ENCODE measurements around the gene ZMYND10. TPM values are rescaled to one million over a fixed set of nuclear protein-coding genes. Genes with fewer than 3 reads are reported as not detected.

Gene ZMYND10
- 0.07 TPM for total RNA-seq
- long read RNA-seq: 0 reads

DNA sequence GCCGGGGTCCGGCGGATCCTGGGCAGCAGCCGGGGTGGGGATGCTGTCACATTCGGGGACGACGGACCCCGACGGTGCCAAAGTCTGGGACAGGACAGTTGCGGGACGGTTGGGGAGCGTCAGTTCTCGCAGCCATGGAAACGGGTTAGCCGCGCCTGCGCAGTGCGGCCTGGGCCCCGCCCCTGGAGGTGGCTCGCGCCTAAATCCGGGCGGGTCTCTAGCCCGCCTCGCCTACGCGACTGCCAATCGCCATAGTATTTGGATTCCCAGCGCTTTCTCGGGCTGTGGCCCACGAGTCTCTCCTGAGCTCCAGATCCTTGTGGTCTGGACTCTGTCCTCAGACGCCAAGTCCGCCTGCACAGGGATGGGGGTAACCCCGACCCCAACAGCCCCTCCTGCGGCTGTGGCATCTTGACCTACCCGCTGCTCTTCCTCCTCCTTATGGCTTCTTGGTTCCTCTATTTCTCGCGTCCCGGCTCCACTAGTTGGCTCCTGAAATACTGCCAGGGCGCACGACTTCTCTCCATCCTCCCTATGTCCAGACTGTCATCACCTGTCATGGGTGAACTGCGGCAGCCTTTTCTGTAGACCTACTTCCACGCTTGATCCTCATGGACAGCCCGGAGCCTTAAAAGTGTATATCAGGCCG is at the start of gene ZMYND10:
TSS of gene ZMYND10 (minus strand) at position 147 of the 649 bp plus-strand sequence. CDS start 153 bp downstream, outside the sequence.
- DNase-seq: peak; percentile 87
- ATAC-seq: peak; percentile 36
- intact Hi-C loops (cut with micrococcal nuclease): loop anchor here (5.0 kb wide), 1 partner anchor 197 kb away; no protein-coding TSS in a partner anchor

GRCh38 chr3:50393061-50393460 is 47.5 kb upstream of the ZMYND10 start:
- no peak for ATAC-seq
- intact Hi-C loops (cut with micrococcal nuclease): no loop called here
- no peak for DNase-seq

GRCh38 chr3:50392101-50392715 is 46.7 kb upstream of the ZMYND10 start:
- ATAC-seq (peak; percentile 89), DNase-seq (peak; percentile 73)
- intact Hi-C loops (cut with micrococcal nuclease): no loop called here

- intact Hi-C loops (cut with micrococcal nuclease): no loop called here
- DNase-seq (peak; percentile 88), ATAC-seq (peak; percentile 87)
Observed at GRCh38 chr3:50390508-50391224, 45.1 kb upstream of the ZMYND10 start.

- ATAC-seq: no peak
- DNase-seq: no peak
- intact Hi-C loops (cut with micrococcal nuclease): no loop called here
Observed at GRCh38 chr3:50389414-50389767, 43.9 kb upstream of the ZMYND10 start.

DNA sequence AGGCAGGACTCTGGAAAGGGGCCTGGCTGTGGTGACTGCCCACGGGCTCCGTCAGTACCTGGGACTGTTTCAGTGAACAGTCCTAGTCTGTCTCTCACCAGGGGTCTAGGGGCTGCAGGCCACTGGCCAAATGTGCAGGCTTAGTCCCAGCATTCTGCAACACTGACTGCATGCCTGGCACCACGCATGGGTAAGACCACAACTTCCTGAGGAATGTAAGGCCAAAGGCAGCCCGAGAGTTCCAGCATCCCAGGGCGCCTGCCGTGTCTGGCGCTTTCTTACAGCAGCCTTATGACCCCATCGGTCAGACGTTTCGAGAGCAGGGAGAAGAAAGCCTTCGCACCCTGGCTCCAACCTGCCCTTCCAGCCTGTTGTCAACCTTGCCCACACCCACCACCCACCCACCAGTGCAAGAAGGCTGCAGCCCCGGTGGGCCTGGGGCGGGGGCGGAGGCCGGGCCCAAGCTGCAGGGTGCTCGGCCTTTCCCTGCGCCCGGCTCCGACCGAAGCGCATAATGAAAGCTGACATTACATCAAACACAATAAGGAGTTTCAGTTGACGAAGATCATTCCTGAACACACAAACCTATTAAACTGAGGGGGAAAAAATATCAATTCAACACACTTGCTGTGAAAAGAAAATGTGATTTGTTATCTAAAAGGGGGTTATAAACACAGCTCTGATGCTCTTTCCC is 43.3 kb upstream of the ZMYND10 start:
- intact Hi-C loops (cut with micrococcal nuclease): no loop called here
- ATAC-seq: no peak

GRCh38 chr3:50388016-50388719 is 42.6 kb upstream of the ZMYND10 start:
- intact Hi-C loops (cut with micrococcal nuclease): no loop called here
- no peak for ATAC-seq
- no peak for DNase-seq

More for the DNA sequence above, 43.3 kb upstream of the ZMYND10 start:
- no peak for DNase-seq

DNA sequence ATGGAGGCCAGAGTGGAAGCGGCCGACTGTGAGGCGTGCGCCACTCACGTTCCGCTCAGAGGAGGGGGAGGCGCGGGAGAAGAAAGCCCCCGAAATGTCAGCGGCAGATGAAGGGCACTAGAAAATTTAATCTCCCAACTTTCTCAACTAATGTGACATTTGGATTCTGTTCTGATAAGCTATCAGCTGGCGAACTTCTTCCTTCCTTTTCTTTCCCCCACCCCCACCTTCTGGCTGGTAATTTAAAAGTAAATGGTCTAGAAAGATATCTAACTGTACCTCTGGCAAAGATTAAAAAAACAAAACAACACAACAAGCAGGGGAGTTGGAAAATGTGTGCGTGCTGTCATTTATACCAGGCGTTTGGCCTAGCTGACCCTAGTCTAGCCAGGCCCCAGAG is 40.2 kb upstream of the ZMYND10 start:
- intact Hi-C loops (cut with micrococcal nuclease): no loop called here
- ATAC-seq: no peak
- no peak for DNase-seq

- intact Hi-C loops (cut with micrococcal nuclease): no loop called here
- no peak for DNase-seq
- no peak for ATAC-seq
Observed at GRCh38 chr3:50383750-50384149, 38.2 kb upstream of the ZMYND10 start.

DNA sequence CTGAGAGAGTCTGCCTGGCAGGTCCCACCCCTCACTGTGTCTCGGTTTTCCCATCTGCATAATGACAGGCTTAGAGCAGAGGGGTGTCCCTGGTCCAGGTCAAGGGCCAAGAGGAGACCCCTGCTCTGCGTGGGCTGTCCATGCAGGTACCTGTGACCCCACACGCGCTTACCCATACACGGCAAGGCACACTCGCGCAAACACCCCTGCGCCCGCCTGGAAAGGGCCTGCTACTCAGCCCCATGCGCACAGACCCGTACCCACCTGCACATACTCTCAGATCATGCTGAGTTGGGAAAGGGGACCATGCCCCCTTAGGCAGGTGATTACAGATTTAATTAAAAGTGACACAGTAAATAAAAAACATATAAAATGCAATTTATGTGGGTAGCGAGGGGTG is 37.2 kb upstream of the ZMYND10 start:
- ATAC-seq: no peak
- DNase-seq: no peak
- intact Hi-C loops (cut with micrococcal nuclease): no loop called here

DNA sequence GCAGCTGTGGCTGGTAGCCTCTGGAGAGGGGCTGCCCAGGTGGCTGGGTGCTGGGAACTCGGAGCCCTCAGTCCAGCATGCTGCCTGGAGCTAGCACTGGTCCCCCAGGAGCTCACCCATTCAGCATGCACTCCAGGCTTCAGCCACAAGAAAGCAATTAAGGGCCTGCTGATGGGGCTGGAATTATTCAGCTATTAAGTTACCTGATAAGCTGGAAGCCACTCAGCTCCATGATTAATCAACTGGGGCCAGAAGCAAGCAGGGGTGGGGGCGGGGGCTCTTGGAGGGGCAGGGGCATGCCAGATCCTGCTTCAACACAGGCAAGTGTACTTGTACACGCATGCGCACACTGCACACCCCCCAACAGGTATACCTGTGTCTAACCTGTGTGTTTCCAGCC is 35.9 kb upstream of the ZMYND10 start:
- no peak for ATAC-seq

DNA sequence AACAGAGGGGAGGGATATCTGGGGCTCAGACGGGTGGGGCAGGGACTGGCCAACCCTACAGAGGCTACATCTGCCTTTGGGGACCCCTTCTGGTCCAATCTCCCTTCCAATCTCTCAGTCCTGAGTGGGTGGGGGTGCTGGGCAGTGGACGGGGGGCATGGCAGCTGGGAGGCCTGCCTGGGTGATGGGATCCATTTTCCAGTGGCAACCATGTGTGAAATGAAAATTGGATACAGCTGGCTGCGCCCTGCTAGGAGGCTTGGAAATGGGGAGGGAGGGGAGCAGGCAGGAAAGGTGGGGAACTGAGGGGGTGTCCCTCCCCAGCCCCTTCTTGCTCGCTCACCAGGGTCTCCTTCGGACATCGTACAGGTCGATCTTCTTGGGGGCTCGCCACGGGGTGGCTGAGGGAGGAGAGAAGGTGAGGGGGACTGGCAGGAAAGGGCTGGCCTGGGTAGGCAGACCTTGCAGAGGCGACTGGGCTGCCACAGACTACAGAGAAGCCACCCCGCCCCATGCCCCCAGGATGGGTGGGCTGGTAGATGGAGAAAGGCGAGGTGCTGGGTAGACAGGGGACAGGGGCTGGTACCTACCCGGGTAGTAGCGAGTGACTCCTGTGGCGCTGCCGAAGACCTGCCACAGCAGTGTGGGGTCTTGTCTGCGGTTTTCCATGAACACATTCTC is 35.0 kb upstream of the ZMYND10 start:
- DNase-seq (no peak), ATAC-seq (no peak)
- intact Hi-C loops (cut with micrococcal nuclease): no loop called here

More for the DNA sequence above, 35.9 kb upstream of the ZMYND10 start:
- DNase-seq: no peak
- intact Hi-C loops (cut with micrococcal nuclease): no loop called here

- no peak for ATAC-seq
- no peak for DNase-seq
- intact Hi-C loops (cut with micrococcal nuclease): no loop called here
Observed at GRCh38 chr3:50378757-50379156, 33.2 kb upstream of the ZMYND10 start.

GRCh38 chr3:50378024-50378423 is 32.5 kb upstream of the ZMYND10 start:
- ATAC-seq (no peak), DNase-seq (no peak)
- intact Hi-C loops (cut with micrococcal nuclease): no loop called here

DNA sequence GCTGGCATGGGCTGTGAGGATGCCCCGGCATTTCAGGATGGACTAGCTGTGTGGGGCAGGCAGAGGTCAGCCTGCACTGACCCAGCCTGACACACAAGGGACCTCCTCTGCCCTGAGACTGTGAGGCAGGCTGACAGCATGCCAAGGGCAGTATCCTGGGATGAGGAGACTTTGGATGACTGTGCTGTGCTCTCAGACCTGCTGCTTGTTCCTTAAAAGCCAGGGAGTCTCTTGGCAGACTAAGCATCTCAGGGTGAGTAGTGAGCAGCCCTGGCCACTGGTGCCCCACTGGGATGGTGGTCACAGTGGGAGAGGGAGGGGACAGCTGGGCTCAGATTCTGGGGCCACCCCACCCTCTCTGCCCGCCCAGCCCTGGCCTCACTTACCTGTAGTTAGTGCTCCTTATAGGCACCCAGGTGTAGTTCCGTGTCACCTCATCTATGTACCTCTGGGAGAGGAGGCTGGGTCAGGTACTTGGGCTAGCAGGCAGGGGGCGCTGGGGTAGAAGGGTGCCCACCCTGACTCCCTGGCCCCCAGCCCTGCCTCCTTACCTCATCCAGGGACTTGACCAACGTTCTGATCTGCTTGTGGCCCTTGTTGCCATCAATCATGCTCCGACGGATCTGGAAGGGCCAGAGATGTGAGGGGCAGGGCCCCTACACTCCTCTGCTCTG is 29.9 kb upstream of the ZMYND10 start:
- intact Hi-C loops (cut with micrococcal nuclease): no loop called here
- DNase-seq: no peak

DNA sequence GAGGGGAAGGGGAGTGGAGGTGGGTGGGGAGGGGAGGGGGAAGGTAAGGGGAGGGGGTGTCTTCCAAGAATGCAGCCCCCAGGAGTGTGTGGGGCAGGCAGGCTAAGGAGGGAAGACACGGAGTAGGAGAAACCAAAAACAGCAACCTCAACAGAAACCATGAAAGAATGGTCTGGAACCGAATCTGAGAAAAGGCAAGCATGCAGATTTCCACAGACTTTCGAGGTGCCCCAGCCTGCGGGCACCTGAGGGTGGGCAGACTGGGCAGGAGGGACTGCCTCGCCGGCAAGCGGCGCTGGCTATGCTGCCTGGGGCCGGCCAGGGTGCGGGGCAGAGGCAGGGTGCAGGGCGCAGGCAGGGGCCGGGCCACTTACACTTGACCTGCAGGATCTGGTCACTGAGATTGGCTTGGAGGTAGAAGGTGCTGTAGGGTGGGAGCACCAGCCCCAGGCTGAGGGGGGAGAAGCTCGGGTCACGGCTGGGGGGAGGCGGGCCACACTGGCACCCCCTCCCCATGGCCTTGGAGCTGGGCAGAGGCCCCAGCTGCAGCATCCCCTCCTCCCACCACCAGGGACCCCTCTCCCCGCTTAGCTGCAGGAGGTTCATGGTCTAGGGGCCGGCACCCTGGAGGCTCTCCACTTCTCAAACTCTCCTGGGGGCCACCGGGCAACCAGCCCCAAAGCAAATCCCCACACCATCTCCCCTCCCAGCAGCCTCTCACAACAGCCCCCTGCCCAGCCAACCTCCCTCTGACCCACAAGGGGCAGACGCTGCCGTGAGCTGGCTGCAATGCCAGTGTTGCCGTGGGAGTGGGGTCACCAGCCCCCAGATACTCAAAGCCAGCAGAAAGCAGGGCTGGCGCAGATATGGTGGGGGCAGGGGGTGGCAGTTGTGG is 29.1 kb upstream of the ZMYND10 start:
- intact Hi-C loops (cut with micrococcal nuclease): no loop called here
- no peak for DNase-seq
- ATAC-seq: no peak

More for the DNA sequence above, 29.9 kb upstream of the ZMYND10 start:
- no peak for ATAC-seq
